Left ventricle myocardium inferior (tissue), 1 donor: Measurements from ENCODE around the gene GPD1L. TPM values are rescaled to one million over a fixed set of nuclear protein-coding genes. Genes with fewer than 3 reads are reported as not detected.

ENCODE experiments used
- DNase-seq: peaks from one replicate; pipeline ENCODE4 v3.0.0-alpha.2; 2020
- H3K27ac ChIP-seq: fragments of 200-600 bp; replicated peaks from 2 replicates; pipeline ENCODE4 v1.8.0; 2021
- H3K27me3 ChIP-seq: fragments of 200-600 bp; 2 replicates; pipeline ENCODE4 v1.8.0; 2021; ENCODE audit warnings: low read depth
- H3K36me3 ChIP-seq: fragments of 200-600 bp; 2 replicates; pipeline ENCODE4 v1.8.0; 2021
- H3K4me1 ChIP-seq: fragments of 200-600 bp; 2 replicates; pipeline ENCODE4 v1.8.0; 2021
- H3K4me3 ChIP-seq: fragments of 200-600 bp; 2 replicates; pipeline ENCODE4 v1.8.0; 2021; ENCODE audit warnings: mild to moderate bottlenecking, moderate library complexity
- H3K9me3 ChIP-seq: fragments of 200-600 bp; replicated peaks from 2 replicates; pipeline ENCODE4 v1.8.0; 2021
- intact Hi-C: fragments of 100-400 bp; cut with micrococcal nuclease; formaldehyde crosslinking; loops from one replicate; pipeline ENCODE4 v1.11.0; 2022
- total RNA-seq: library from RNA; stranded (reverse); fragmentation: NEBNext Ultra II Directional; extraction: Animal tissue kit (Norgen Biotek cat#: 25700); gene quantifications from one replicate; pipeline ENCODE4 v1.2.1, GENCODE V29; 2021
- TF ChIP-seq, protein P1 (sequence below): fragments of 200-600 bp; IDR thresholded peaks from 2 replicates; pipeline ENCODE4 v1.8.0; 2021; ENCODE audit warnings: antibody characterized with exemption, mild to moderate bottlenecking, borderline replicate concordance
- donor health status: DM: no; HTN: yes; CAD: no; lungs with severe emphysema.

GPD1L gene
- total RNA-seq, 1 donor from 2014 or later = 437 TPM

GRCh38 chr3:32147933-32148332 lies 41.5 kb downstream of the GPD1L start:
- Histone ChIP-seq H3K4me3 (no peak overlapping the region), H3K4me1 (peaks cover 28% of the 10 kb centered on the region), H3K36me3 (peaks cover 65% of the 10 kb centered on the region), H3K9me3 (no peaks in the 10 kb centered on the region), H3K27ac (no peak overlapping the region), H3K27me3 (no peaks in the 10 kb centered on the region)
- no peak for DNase-seq
- TF ChIP-seq, protein P1, sequence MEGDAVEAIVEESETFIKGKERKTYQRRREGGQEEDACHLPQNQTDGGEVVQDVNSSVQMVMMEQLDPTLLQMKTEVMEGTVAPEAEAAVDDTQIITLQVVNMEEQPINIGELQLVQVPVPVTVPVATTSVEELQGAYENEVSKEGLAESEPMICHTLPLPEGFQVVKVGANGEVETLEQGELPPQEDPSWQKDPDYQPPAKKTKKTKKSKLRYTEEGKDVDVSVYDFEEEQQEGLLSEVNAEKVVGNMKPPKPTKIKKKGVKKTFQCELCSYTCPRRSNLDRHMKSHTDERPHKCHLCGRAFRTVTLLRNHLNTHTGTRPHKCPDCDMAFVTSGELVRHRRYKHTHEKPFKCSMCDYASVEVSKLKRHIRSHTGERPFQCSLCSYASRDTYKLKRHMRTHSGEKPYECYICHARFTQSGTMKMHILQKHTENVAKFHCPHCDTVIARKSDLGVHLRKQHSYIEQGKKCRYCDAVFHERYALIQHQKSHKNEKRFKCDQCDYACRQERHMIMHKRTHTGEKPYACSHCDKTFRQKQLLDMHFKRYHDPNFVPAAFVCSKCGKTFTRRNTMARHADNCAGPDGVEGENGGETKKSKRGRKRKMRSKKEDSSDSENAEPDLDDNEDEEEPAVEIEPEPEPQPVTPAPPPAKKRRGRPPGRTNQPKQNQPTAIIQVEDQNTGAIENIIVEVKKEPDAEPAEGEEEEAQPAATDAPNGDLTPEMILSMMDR = no peak
- intact Hi-C loops = no loop called here

GRCh38 chr3:32148351-32148750 lies 41.9 kb downstream of the GPD1L start:
- Histone ChIP-seq H3K27me3 (no peaks in the 10 kb centered on the region), H3K36me3 (peaks cover 69% of the 10 kb centered on the region), H3K9me3 (no peaks in the 10 kb centered on the region), H3K4me3 (no peak overlapping the region), H3K4me1 (peaks cover 24% of the 10 kb centered on the region), H3K27ac (no peak overlapping the region)
- intact Hi-C loops = no loop called here
- TF ChIP-seq, protein P1 = no peak
- no peak for DNase-seq

DNA sequence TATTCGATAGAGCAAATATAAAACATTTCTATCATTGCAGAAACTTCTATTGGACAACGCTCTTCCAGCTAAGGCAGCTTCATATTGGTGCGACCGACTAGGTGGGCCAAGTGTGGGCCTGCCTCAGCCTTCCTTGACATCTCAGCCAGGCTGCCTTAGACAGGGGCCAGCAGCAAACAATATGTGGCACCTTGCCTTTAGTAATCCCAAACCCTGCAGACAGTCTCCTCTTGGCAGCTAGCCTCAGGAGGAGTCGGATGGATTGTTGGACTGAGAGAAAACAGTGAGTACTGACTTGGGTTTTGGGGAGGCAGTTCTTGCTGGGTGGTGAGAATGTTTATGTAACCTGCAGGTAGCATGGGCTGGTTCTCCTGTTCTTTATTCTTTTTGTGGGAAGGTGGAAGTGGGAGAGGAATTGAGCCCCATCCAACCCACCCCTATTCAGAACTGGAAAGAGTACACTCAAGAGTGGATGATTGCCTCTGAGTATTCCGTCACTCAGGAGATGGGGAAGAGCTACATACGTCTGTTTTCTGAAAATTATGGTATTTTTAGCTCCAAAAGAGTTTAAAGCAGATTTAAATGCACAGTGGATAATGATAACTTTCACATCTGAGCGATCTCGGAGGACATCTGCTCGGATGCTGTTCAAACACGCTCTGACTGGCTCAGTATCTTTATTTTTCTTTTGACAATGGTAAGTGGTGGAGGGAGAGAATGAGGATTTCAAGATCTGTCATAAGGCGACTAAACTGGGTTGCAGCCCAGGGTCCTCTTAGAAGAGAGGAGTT lies 47.2 kb downstream of the GPD1L start:
- Histone ChIP-seq H3K4me1 (no peaks in the 10 kb centered on the region), H3K27me3 (no peaks in the 10 kb centered on the region), H3K27ac (no peak overlapping the region), H3K4me3 (no peak overlapping the region), H3K9me3 (no peaks in the 10 kb centered on the region), H3K36me3 (peaks cover 78% of the 10 kb centered on the region)
- no peak for DNase-seq
- TF ChIP-seq, protein P1 = no peak
- intact Hi-C loops = no loop called here

DNA sequence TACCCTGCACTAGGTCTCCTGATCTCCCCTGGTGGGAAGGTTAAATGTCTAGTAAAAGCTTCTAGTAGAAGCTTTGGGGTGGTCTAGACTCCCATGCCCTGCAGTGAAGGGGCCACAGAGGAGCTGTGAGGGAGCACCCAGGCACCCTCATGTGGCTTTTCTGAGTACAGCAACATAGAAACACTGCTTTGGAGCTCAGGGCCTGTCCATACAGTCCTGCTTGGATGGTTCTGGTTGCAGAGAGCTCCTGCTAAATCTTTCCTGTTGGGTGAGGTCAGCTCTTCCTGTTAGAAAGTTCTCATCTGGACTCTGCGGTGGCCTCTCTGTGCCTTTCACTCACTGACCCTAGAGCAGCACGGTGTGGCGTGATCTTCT lies 47.8 kb downstream of the GPD1L start:
- no peaks in the 10 kb centered on the region for H3K9me3 ChIP-seq
- no peaks in the 10 kb centered on the region for H3K27me3 ChIP-seq
- H3K4me3 ChIP-seq = no peak overlapping the region
- peaks cover 78% of the 10 kb centered on the region for H3K36me3 ChIP-seq
- TF ChIP-seq, protein P1 = no peak
- H3K27ac ChIP-seq = no peak overlapping the region
- no peaks in the 10 kb centered on the region for H3K4me1 ChIP-seq
- intact Hi-C loops = no loop called here
- no peak for DNase-seq

DNA sequence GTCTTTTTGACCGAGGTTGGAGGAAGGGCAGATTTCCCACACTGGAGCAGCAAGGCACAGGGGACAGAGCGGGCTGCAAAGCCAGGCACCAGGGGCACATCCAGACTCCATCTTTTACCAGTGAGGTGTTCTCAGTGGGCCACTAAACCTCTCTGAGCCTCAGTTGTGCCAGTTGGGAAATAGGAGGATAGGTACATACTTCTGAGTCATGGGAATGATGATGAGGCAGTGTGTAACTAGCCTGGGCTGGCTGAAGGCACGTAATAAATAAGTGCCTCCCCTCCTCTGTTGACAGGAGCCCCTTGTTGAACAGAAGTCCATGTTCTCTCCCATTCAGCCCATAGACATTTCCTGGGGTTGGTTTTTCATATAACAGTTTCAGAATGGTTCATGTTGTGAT lies 48.7 kb downstream of the GPD1L start:
- TF ChIP-seq, protein P1 = no peak
- Histone ChIP-seq H3K4me1 (no peaks in the 10 kb centered on the region), H3K27ac (no peak overlapping the region), H3K9me3 (no peaks in the 10 kb centered on the region), H3K4me3 (no peak overlapping the region), H3K36me3 (peaks cover 78% of the 10 kb centered on the region), H3K27me3 (no peaks in the 10 kb centered on the region)
- intact Hi-C loops = no loop called here
- DNase-seq = no peak
